Heart right ventricle (tissue), 16 donors: ENCODE data around the gene TMEM218. TPM values are rescaled to one million over a fixed set of nuclear protein-coding genes. Genes with fewer than 3 reads are reported as not detected.

Source experiments
- ATAC-seq, 8 donors: fragments of 200-7000 bp; cut with Tn5 transposase; one replicate each; pipeline ENCODE4 v1.9.1; 2020; ENCODE audit warnings: mild to moderate bottlenecking in 8 of 8, moderate library complexity in 8 of 8, moderate number of reproducible peaks in 1 of 8
- DNase-seq, 2 donors: peaks; one replicate each; pipeline ENCODE4 v3.0.0-alpha.2; 2020
- H3K27ac ChIP-seq, 10 donors: fragments of 200-600 bp; sonication (generic) in 2 of 10; one replicate each; pipeline versions ENCODE4 v1.5.0 to v1.8.0; 2020 to 2022; ENCODE audit warnings: mild to moderate bottlenecking in 3 of 10
- H3K27me3 ChIP-seq, 7 donors: fragments of 200-600 bp; one replicate each; pipeline ENCODE4 v1.8.0; 2021 to 2022; ENCODE audit warnings: mild to moderate bottlenecking in 2 of 7
- H3K36me3 ChIP-seq, 9 donors: fragments of 200-600 bp; sonication (generic) in 1 of 9; one replicate each; pipeline versions ENCODE4 v1.5.0 to v1.8.0; 2020 to 2022; ENCODE audit warnings: mild to moderate bottlenecking in 2 of 9
- H3K4me1 ChIP-seq, 9 donors: fragments of 200-600 bp; sonication (generic) in 1 of 9; one replicate each; pipeline versions ENCODE4 v1.5.0 to v1.8.0; 2020 to 2022; ENCODE audit warnings: mild to moderate bottlenecking in 4 of 9
- H3K4me3 ChIP-seq, 10 donors: fragments of 200-600 bp; sonication (generic) in 2 of 10; one replicate each; pipeline versions ENCODE4 v1.5.0 to v1.8.0; 2020 to 2022; ENCODE audit warnings: mild to moderate bottlenecking in 7 of 10, moderate library complexity in 2 of 10
- H3K9me3 ChIP-seq, 11 donors: fragments of 200-600 bp in 10 of 11; sonication (generic) in 2 of 11; one replicate each; pipeline versions ENCODE4 v1.5.0 to v1.8.0; 2013 to 2022; ENCODE audit warnings: mild to moderate bottlenecking in 2 of 11, control low read depth in 1 of 11, moderate library complexity in 1 of 11
- CTCF ChIP-seq, 9 donors: fragments of 200-600 bp; sonication (generic) in 2 of 9; IDR thresholded peaks; one replicate each; pipeline versions ENCODE4 v1.5.0 to v1.8.0; 2021 to 2022; ENCODE audit warnings: antibody characterized with exemption in 9 of 9, mild to moderate bottlenecking in 5 of 9, moderate library complexity in 1 of 9
- WGBS, 2 donors: extraction: QIAGEN DNeasy Blood & Tissue Kit; methylation state at CpG; one replicate each; pipeline ENCODE4 v1.1.7; 2013; ENCODE audit warnings: inconsistent platforms in 1 of 2; 5-methylcytosine and 5-hydroxymethylcytosine counted together
- intact Hi-C, 10 donors: fragments of 100-400 bp; cut with DNase I; formaldehyde crosslinking; loops; one replicate each; pipeline versions ENCODE4 v1.11.1 to v1.14.2; 2022
- polyA plus RNA-seq, 2 donors: library from polyadenylated mRNA; stranded (reverse); fragments of 200-250 nt; gene quantifications; one replicate each; pipeline ENCODE4 v1.2.3, GENCODE V29; 2013
- total RNA-seq, 10 donors: library from RNA; stranded (reverse); fragmentation: NEBNext Ultra II Directional in 3 of 10; extraction: Animal tissue kit (Norgen Biotek cat#: 25700) in 3 of 10; gene quantifications; one replicate each; pipeline versions ENCODE4 v1.2.1 to v1.2.4, GENCODE V29; 2021 to 2023
- donor health status: Arrhythmogenic right ventricular cardiomyopathy.
- donor health status: ischemic (EF 13 %, LVEDD 7.1; RV severe dilation, severe dysfunction).
- donor health status: healthy with polysubstance abuse.
- donor health status: DM: no; HTN: yes; CAD: no.
- donor health status: DM: no; HTN: no; CAD: no.
- donor health status: ischemic (EF 25% LVEDD 6.9; RV normal size, moderate dysfunction).
- donor health status: ischemic (EF 25% LVEDD 5.7; RV mildly dilated, moderate dysfunction).
- donor health status: healthy.
- donor health status: DM: yes; HTN: yes; CAD: no.
- donor health status: Ischemic cardiomyopathy.
- donor health status: ischemic (EF 35%, LVEDD 5.7; RV mildly dilated, moderate dysfunction).
- donor health status: nonischemic (EF 11% LVEDD 7.7; RV severe dilation, severe dysfunction).
- donor health status: DM: yes; HTN: yes; CAD: no.
- donor health status: PGD.
- donor health status: ischemic (EF 29% LVEDD 5.4; RV normal size, mild dysfunction).
- donor health status: nonischemic (EF 23%, LVEDD 6.1; RV moderate dilation, normal function).

The TMEM218 gene
- total and polyA plus RNA-seq, 12 donors, result 4.5 to 17.1 (median 6.9) TPM

GRCh38 chr11:125100136-125100535, 11.3 kb downstream of the TMEM218 start:
- Histone ChIP-seq H3K27me3 (no peaks in the 10 kb centered on the region), H3K36me3 (peaks cover 0 to 78% (median 19%) of the 10 kb centered on the region in 9 donors), H3K4me3 (no peak overlapping the region), H3K4me1 (no peaks in the 10 kb centered on the region), H3K9me3 (no peaks in the 10 kb centered on the region), H3K27ac (no peak overlapping the region)
- intact Hi-C loops, result no loop called here
- TF ChIP-seq CTCF (IDR thresholded peaks at IDR 0.05), result no peak
- ATAC-seq (no peak), DNase-seq (no peak)
- 91% methylated on average over 2 of the region's 2 CpGs for WGBS, 2 donors

DNA sequence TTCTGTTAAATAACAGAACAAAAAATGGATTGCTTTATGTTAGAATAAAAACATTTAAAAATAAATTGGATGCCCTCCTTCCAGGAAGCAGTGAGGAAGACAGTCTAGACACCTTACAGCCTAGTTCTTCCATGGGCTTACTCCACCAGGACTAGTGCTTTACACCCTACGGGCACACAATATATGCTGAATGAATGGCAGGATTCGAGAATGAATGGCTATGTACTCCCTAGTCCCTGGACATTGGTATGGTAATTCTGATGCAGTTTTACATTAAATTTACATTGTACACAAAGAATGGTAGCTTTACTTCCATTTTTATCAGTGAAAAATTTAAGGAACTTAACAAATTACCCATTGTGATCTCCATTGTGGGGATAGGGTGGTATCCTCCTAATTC, 16.7 kb downstream of the TMEM218 start:
- DNase-seq (no peak), ATAC-seq (no peak)
- intact Hi-C loops, result loop anchor here (5.0 to 10.0 kb wide), 12 partner anchors 48 to 340 kb away; no protein-coding TSS in a partner anchor
- Histone ChIP-seq H3K27ac (no peak overlapping the region), H3K27me3 (no peaks in the 10 kb centered on the region), H3K9me3 (no peaks in the 10 kb centered on the region), H3K36me3 (peaks cover 0 to 55% (median 16%) of the 10 kb centered on the region in 9 donors), H3K4me1 (peaks cover 0 to 10% (median 5%) of the 10 kb centered on the region in 9 donors), H3K4me3 (no peak overlapping the region)
- 93% methylated on average over 2 of the region's 2 CpGs for WGBS, 2 donors
- no peak for TF ChIP-seq CTCF (IDR thresholded peaks at IDR 0.05)

DNA sequence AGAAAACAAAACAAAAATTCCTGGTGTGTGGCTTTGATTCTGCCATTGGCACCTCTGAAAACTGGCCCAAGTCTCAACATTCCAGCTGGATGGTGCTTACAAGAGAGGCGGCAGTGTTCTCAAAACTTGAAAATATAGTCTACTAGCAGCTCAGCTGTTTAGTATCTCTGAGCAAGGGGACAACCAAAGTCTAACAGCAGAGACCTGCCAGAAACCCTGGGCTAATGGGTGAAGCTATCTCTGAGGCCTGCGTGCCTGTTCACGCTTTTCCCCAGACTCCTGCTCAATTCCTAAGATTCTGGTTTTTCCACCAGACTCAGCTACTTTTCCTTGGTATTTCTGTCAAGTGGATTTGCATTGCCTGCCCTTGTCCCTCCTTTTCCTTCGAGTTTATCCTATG, 17.9 kb downstream of the TMEM218 start:
- WGBS, 2 donors, result 71 to 85% methylated on average over 4 of the region's 4 CpGs
- Histone ChIP-seq H3K4me3 (no peak overlapping the region), H3K4me1 (peaks cover 0 to 10% (median 5%) of the 10 kb centered on the region in 9 donors), H3K36me3 (peaks cover 0 to 44% (median 16%) of the 10 kb centered on the region in 9 donors), H3K27ac (no peak overlapping the region), H3K9me3 (no peaks in the 10 kb centered on the region), H3K27me3 (no peaks in the 10 kb centered on the region)
- ATAC-seq, result no peak
- intact Hi-C loops, result loop anchor here (5.0 to 10.0 kb wide), 12 partner anchors 49 to 341 kb away; no protein-coding TSS in a partner anchor
- no peak for TF ChIP-seq CTCF (IDR thresholded peaks at IDR 0.05)
- DNase-seq, result no peak

DNA sequence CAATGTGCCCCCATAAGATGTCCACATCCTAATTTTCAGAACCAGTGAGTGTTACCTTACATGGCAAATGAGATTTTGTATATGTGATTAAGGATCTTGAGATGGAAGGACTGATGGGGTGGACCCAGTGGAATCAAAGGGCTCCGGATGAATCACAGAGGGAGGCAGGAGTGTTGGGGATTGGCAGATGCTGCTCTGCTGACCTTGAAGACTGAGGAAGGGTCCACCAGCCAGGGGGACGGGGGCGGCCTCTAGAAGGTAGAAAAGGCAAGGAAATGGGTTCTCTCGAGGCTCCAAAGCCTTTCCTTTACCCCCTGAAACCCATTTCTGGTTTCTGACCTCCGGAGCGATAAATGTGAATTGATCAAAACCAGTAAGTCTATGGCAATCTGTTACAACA, 18.8 kb downstream of the TMEM218 start:
- ATAC-seq, result no peak
- no peaks in the 10 kb centered on the region for H3K27me3 ChIP-seq
- H3K9me3 ChIP-seq, result no peaks in the 10 kb centered on the region
- no peak overlapping the region for H3K4me3 ChIP-seq
- intact Hi-C loops, result loop anchor here (5.0 to 10.0 kb wide), 12 partner anchors 50 to 342 kb away; no protein-coding TSS in a partner anchor
- H3K36me3 ChIP-seq, result peaks cover 0 to 35% (median 14%) of the 10 kb centered on the region in 9 donors
- DNase-seq, result no peak
- peaks cover 0 to 10% (median 5%) of the 10 kb centered on the region in 9 donors for H3K4me1 ChIP-seq
- 81 to 94% methylated on average over 6 of the region's 6 CpGs for WGBS, 2 donors
- H3K27ac ChIP-seq, result no peak overlapping the region
- TF ChIP-seq CTCF (IDR thresholded peaks at IDR 0.05), result no peak
